Keratinocyte (primary cell): Measurements from ENCODE around the gene FHAD1. TPM values are rescaled to one million over a fixed set of nuclear protein-coding genes. Genes with fewer than 3 reads are reported as not detected.

ENCODE experiments used
- DNase-seq: peaks from one replicate; pipeline ENCODE4 v3.0.0-alpha.2; 2011; ENCODE audit warnings: low read depth, missing footprints, low spot score
- FAIRE-seq: peaks from 2 replicates; lab custom pipeline; 2011; peaks lifted over from hg19 to GRCh38; lab: Jason Lieb, UNC
- H2AFZ ChIP-seq: 2 replicates; pipeline ENCODE4 v1.6.0; 2012; ENCODE audit warnings: low read length, control low read depth, inconsistent platforms; ENCODE audit not compliant: control insufficient read depth
- H3K27ac ChIP-seq: 2 replicates; pipeline ENCODE4 v1.5.1; 2011; ENCODE audit warnings: low read length; ENCODE audit not compliant: control insufficient read depth, insufficient read depth
- H3K27me3 ChIP-seq: 3 replicates; pipeline ENCODE4 v1.6.0; 2011; ENCODE audit warnings: low read length; ENCODE audit not compliant: control insufficient read depth, insufficient read depth; ENCODE audit errors: extremely low read depth
- H3K36me3 ChIP-seq, 2 experiments: 2 replicates in 1 of 2; 3 replicates in 1 of 2; pipeline ENCODE4 v1.5.1; 2011; ENCODE audit warnings: low read length in 2 of 2, mild to moderate bottlenecking in 1 of 2; ENCODE audit not compliant: control insufficient read depth in 2 of 2, insufficient read depth in 2 of 2; ENCODE audit errors: extremely low read depth in 1 of 2
- H3K4me1 ChIP-seq: 3 replicates; pipeline ENCODE4 v1.5.1; 2011; ENCODE audit warnings: low read length; ENCODE audit not compliant: control insufficient read depth, insufficient read depth; ENCODE audit errors: extremely low read depth
- H3K4me2 ChIP-seq: 3 replicates; pipeline ENCODE4 v1.6.0; 2011; ENCODE audit warnings: low read depth, low read length; ENCODE audit not compliant: control insufficient read depth, insufficient read depth; ENCODE audit errors: extremely low read depth
- H3K4me3 ChIP-seq, 3 experiments: fragments of 200-600 bp in 1 of 3; sonication (generic) in 1 of 3; 2 replicates in 2 of 3; 3 replicates in 1 of 3; pipeline ENCODE4 v1.5.1; 2011 to 2016; ENCODE audit warnings: low read length in 3 of 3, mild to moderate bottlenecking in 3 of 3, control low read depth in 2 of 3, inconsistent platforms in 1 of 3, low read depth in 1 of 3, mixed read lengths in 1 of 3, mixed run types in 1 of 3, moderate library complexity in 1 of 3; ENCODE audit not compliant: control insufficient read depth in 2 of 3, insufficient read depth in 2 of 3; ENCODE audit errors: extremely low read depth in 1 of 3
- H3K79me2 ChIP-seq: 2 replicates; pipeline ENCODE4 v1.6.0; 2012; ENCODE audit warnings: low read length; ENCODE audit not compliant: control insufficient read depth, insufficient read depth
- H3K9ac ChIP-seq: 3 replicates; pipeline ENCODE4 v1.6.0; 2011; ENCODE audit warnings: low read length; ENCODE audit not compliant: control insufficient read depth, insufficient read depth; ENCODE audit errors: extremely low read depth
- H3K9me1 ChIP-seq: 3 replicates; pipeline ENCODE4 v1.6.0; 2011; ENCODE audit warnings: low read length; ENCODE audit not compliant: control insufficient read depth, insufficient read depth; ENCODE audit errors: extremely low read depth
- H3K9me3 ChIP-seq: 2 replicates; pipeline ENCODE4 v1.5.1; 2012; ENCODE audit warnings: low read depth, low read length; ENCODE audit not compliant: control insufficient read depth
- H4K20me1 ChIP-seq: 3 replicates; pipeline ENCODE4 v1.6.0; 2011; ENCODE audit warnings: low read length; ENCODE audit not compliant: control insufficient read depth, insufficient read depth; ENCODE audit errors: extremely low read depth
- CTCF ChIP-seq, 3 experiments: IDR thresholded peaks in 1 of 3; conservative IDR thresholded peaks in 1 of 3; optimal IDR thresholded peaks in 1 of 3; 2 replicates in 2 of 3; 3 replicates in 1 of 3; pipeline versions ENCODE3 to v1.5.1; 2011; ENCODE audit warnings: low read length in 3 of 3, mild to moderate bottlenecking in 3 of 3, moderate library complexity in 2 of 3, control low read depth in 1 of 3, inconsistent platforms in 1 of 3; ENCODE audit not compliant: insufficient read depth in 2 of 3; ENCODE audit errors: extremely low read depth in 1 of 3
- EZH2 ChIP-seq: IDR thresholded peaks from one replicate; pipeline ENCODE4 v1.6.1; 2012; ENCODE audit warnings: inconsistent platforms, mild to moderate bottlenecking, low read length, moderate library complexity
- dilution Hi-C: fragments of 300-500 bp; cut with MboI; formaldehyde crosslinking; loops from one replicate; pipeline ENCODE4 v1.7.0; 2020; ENCODE audit warnings: low sequenced_read_pairs; ENCODE audit not compliant: extremely low pct_ligation_motif_present
- polyA plus RNA-seq, 5 experiments: library from polyadenylated mRNA; depleted of rRNA in 3 of 5; stranded (reverse) in 3 of 5; stranded (forward) in 1 of 5; unstranded in 1 of 5; fragments of >200 nt; gene quantifications; 1 replicate in 1 of 5; 2 replicates in 3 of 5; 3 replicates in 1 of 5; pipeline versions ENCODE4 v1.2.1 to v1.2.3, GENCODE V29; 2011 to 2012; ENCODE audit warnings: missing spikeins in 2 of 5, low read depth in 1 of 5, low replicate concordance in 1 of 5

The FHAD1 gene
- polyA plus RNA-seq, 1 donor (not counting 4 experiments of a cell fraction or from before 2014, with no cell fraction given): 0.09 TPM

DNA sequence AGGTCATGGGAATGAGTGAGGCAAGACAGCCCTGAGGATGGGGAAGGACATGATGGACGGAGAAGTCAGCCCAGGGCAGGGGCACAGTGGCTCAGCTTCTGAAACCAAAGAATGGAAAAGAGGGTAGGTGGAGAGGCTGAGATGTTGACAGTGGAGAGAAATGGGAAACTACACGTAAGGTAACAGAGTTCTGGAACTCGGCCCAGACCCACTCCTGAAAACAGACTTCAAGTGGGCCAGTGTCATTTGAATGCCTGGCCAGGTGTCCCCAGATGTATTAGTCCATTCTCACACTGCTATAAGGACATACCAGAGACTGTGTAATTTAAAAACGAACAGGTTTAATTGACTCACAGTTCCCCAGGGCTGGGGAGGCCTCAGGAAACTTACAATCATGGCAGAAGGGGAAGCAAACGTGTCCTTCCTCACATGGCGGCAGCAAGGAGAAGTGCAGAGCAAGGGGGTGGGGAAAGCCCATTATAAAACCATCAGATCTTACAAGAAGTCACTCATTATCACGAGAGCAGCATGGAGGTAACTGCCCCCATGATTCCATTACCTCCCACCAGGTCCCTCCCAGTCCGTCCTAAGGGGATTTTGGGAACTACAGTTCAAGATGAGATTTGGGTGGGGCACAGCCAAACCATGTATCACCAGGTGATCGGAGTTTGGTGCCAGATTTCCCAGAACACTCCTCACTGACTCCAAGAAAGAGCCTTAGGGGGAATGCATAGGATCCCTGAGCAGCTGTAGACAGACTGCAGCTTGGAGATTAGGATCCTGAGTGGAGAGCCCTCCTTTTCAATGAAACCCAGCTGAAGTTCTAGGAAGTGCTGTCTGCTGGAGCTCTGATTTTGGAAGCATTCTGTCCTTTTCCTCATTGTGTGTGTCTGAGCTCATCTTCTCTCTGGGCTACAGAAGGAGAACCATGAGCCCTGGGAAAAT, 40.3 kb downstream of the FHAD1 start:
- peaks cover 23% of the 10 kb centered on the region for H3K4me1 ChIP-seq
- no peak overlapping the region for H3K27ac ChIP-seq
- H3K27me3 ChIP-seq: no peaks in the 10 kb centered on the region
- H3K36me3 ChIP-seq: no peaks in the 10 kb centered on the region
- TF ChIP-seq CTCF (optimal IDR thresholded peaks at IDR 0.05 in 1 of 3, IDR thresholded peaks at IDR 0.05 in 1 of 3, conservative IDR thresholded peaks at IDR 0.05 in 1 of 3; ENCODE audit: extremely low read depth in 1 of 3, insufficient read depth in 2 of 3, low read length in 3 of 3) (no peak), EZH2 (no peak)
- no peak overlapping the region for H3K4me3 ChIP-seq
- H3K4me2 ChIP-seq: no peak overlapping the region
- H3K79me2 ChIP-seq: no peaks in the 10 kb centered on the region
- H3K9ac ChIP-seq: no peak overlapping the region
- H2AFZ ChIP-seq: no peak overlapping the region
- no peak for FAIRE-seq
- no peak for DNase-seq
- dilution Hi-C loops: no loop called here
- H3K9me1 ChIP-seq: no peaks in the 10 kb centered on the region
- H3K9me3 ChIP-seq: no peaks in the 10 kb centered on the region
- H4K20me1 ChIP-seq: no peaks in the 10 kb centered on the region

- no peaks in the 10 kb centered on the region for H3K9me3 ChIP-seq
- H3K27me3 ChIP-seq: no peaks in the 10 kb centered on the region
- DNase-seq (no peak), FAIRE-seq (no peak)
- H4K20me1 ChIP-seq: no peaks in the 10 kb centered on the region
- H2AFZ ChIP-seq: no peak overlapping the region
- H3K27ac ChIP-seq: no peak overlapping the region
- no peaks in the 10 kb centered on the region for H3K36me3 ChIP-seq
- peaks cover 13% of the 10 kb centered on the region for H3K4me1 ChIP-seq
- TF ChIP-seq CTCF (optimal IDR thresholded peaks at IDR 0.05 in 1 of 3, IDR thresholded peaks at IDR 0.05 in 1 of 3, conservative IDR thresholded peaks at IDR 0.05 in 1 of 3; ENCODE audit: extremely low read depth in 1 of 3, insufficient read depth in 2 of 3, low read length in 3 of 3): peak in 2 of 3 experiments; percentile 30 to 45
- no peak for TF ChIP-seq EZH2
- H3K4me2 ChIP-seq: no peak overlapping the region
- H3K9me1 ChIP-seq: no peaks in the 10 kb centered on the region
- no peaks in the 10 kb centered on the region for H3K79me2 ChIP-seq
- dilution Hi-C loops: no loop called here
- no peak overlapping the region for H3K9ac ChIP-seq
- H3K4me3 ChIP-seq: no peak overlapping the region
These were observed 41.3 kb downstream of the FHAD1 start for GRCh38 chr1:15288173-15288926.
